Measurements from ENCODE around the gene G0S2. TPM values are rescaled to one million over a fixed set of nuclear protein-coding genes. Genes with fewer than 3 reads are reported as not detected.

Gene G0S2
- total RNA-seq, 1 experiment from 2014 or later, result 0.35 TPM

- Mint-ChIP-seq H3K9me3 (no peaks in the 10 kb centered on the region), H3K27ac (no peak overlapping the region), H3K27me3 (ENCODE audit: low read depth) (peaks cover 9% of the 10 kb centered on the region), H3K36me3 (ENCODE audit: insufficient read depth in 1 of 3, low read depth in 3 of 3) (no peaks in the 10 kb centered on the region), H3K4me1 (no peaks in the 10 kb centered on the region), H3K4me3 (no peak overlapping the region)
- Histone ChIP-seq H3K56ac (ENCODE audit: insufficient read length, low read depth, low read length) (no peak overlapping the region), H3K4me1 (ENCODE audit: insufficient read depth, low read length) (no peaks in the 10 kb centered on the region), H4K5ac (ENCODE audit: insufficient read length, low read depth, low read length) (no peak overlapping the region), H2BK15ac (ENCODE audit: low read depth, low read length) (no peak overlapping the region), H3K4ac (ENCODE audit: low read depth, low read length) (no peak overlapping the region), H2BK120ac (ENCODE audit: low read depth, low read length, poor library complexity, severe bottlenecking) (no peak overlapping the region), H3K9ac (ENCODE audit: extremely low read depth, insufficient read length, low read length) (no peak overlapping the region), H3K4me2 (ENCODE audit: insufficient read depth, insufficient read length, low read length) (no peak overlapping the region), H4K8ac (replicated peaks; ENCODE audit: insufficient read length, low read depth, low read length) (no peak overlapping the region), H2AK5ac (ENCODE audit: insufficient read length, low read length) (no peak overlapping the region), H3K27ac (ENCODE audit: insufficient read length, low read depth, low read length) (no peak overlapping the region), H3K79me1 (ENCODE audit: insufficient read depth, low read depth, low read length, poor library complexity, severe bottlenecking) (no peaks in the 10 kb centered on the region), H3K14ac (ENCODE audit: insufficient read depth, low read length) (no peak overlapping the region), H4K20me1 (ENCODE audit: control insufficient read depth, insufficient read depth, insufficient read length) (no peaks in the 10 kb centered on the region), H3K18ac (ENCODE audit: insufficient read length, low read depth, low read length) (no peak overlapping the region), H3K27me3 (ENCODE audit: insufficient read depth, low read length) (no peaks in the 10 kb centered on the region), H3T11ph (ENCODE audit: low read length) (no peak overlapping the region), H3K79me2 (ENCODE audit: insufficient read depth, low read length) (no peaks in the 10 kb centered on the region), H2BK20ac (ENCODE audit: low read depth, low read length, poor library complexity, severe bottlenecking) (no peak overlapping the region), H2BK5ac (ENCODE audit: insufficient read length, low read length) (no peak overlapping the region), H3K9me3 (ENCODE audit: control insufficient read depth, low read depth, low read length) (no peaks in the 10 kb centered on the region), H2AFZ (ENCODE audit: low read length) (no peak overlapping the region), H4K91ac (ENCODE audit: insufficient read length, low read depth, low read length) (no peak overlapping the region), H3K23ac (ENCODE audit: insufficient read length, low read depth, low read length) (no peak overlapping the region), H3K23me2 (ENCODE audit: insufficient read length, low read depth, low read length, poor library complexity, severe bottlenecking) (no peaks in the 10 kb centered on the region), H2BK12ac (ENCODE audit: insufficient read length, low read depth, low read length) (no peak overlapping the region)
- no peak for TF ChIP-seq CTCF (conservative IDR thresholded peaks at IDR 0.05)
- no peak for DNase-seq
- WGBS (ENCODE audit: extremely low coverage, insufficient read length, low lambda C conversion rate), result no CpG with 5 or more reads among the region's 2 CpGs
Measured at GRCh38 chr1:209717818-209718217, 42.6 kb downstream of the G0S2 start.
